ENCODE measurements around the gene PGBD5.
"Not testable (repeated sequence)": the region's sequence is repeated elsewhere in the genome, so short reads cannot be mapped to it uniquely, and the experiment has no call there.

The PGBD5 gene

GRCh38 chr1:230424391-230425251 lies 1.5 kb downstream of the PGBD5 start:
- peak; percentile 15 for DNase-seq

- no peak for DNase-seq
Observed at GRCh38 chr1:230423951-230424350, 2.2 kb downstream of the PGBD5 start.

GRCh38 chr1:230423261-230423660 lies 2.9 kb downstream of the PGBD5 start:
- DNase-seq, result no peak

GRCh38 chr1:230422221-230422981 lies 3.7 kb downstream of the PGBD5 start:
- no peak for DNase-seq

GRCh38 chr1:230421481-230421880 lies 4.7 kb downstream of the PGBD5 start:
- DNase-seq, result no peak

GRCh38 chr1:230420372-230420771 lies 5.8 kb downstream of the PGBD5 start:
- not testable (repeated sequence) for DNase-seq

GRCh38 chr1:230416430-230416829 lies 9.7 kb downstream of the PGBD5 start:
- DNase-seq, result no peak

- no peak for DNase-seq
Observed at GRCh38 chr1:230415405-230416132, 10.6 kb downstream of the PGBD5 start.

GRCh38 chr1:230414694-230415093 lies 11.4 kb downstream of the PGBD5 start:
- no peak for DNase-seq

- no peak for DNase-seq
Observed at GRCh38 chr1:230414102-230414501, 12.0 kb downstream of the PGBD5 start.

GRCh38 chr1:230413061-230413460 lies 13.1 kb downstream of the PGBD5 start:
- DNase-seq, result no peak

GRCh38 chr1:230408971-230409370 lies 17.2 kb downstream of the PGBD5 start:
- DNase-seq, result no peak

- no peak for DNase-seq
Observed at GRCh38 chr1:230407351-230407750, 18.8 kb downstream of the PGBD5 start.

- not testable (repeated sequence) for DNase-seq
Observed at GRCh38 chr1:230406727-230407126, 19.4 kb downstream of the PGBD5 start.

GRCh38 chr1:230403442-230403841 lies 22.7 kb downstream of the PGBD5 start:
- DNase-seq, result no peak

GRCh38 chr1:230401763-230402294 lies 24.3 kb downstream of the PGBD5 start:
- DNase-seq, result no peak

- no peak for DNase-seq
Observed at GRCh38 chr1:230401101-230401500, 25.0 kb downstream of the PGBD5 start.

- no peak for DNase-seq
Observed at GRCh38 chr1:230400007-230400344, 26.2 kb downstream of the PGBD5 start.

GRCh38 chr1:230399321-230400006 lies 26.7 kb downstream of the PGBD5 start:
- no peak for DNase-seq

GRCh38 chr1:230398856-230399255 lies 27.3 kb downstream of the PGBD5 start:
- DNase-seq, result no peak

GRCh38 chr1:230396966-230397365 lies 29.2 kb downstream of the PGBD5 start:
- DNase-seq, result no peak

- DNase-seq, result no peak
Observed at GRCh38 chr1:230395932-230396331, 30.2 kb downstream of the PGBD5 start.

GRCh38 chr1:230394741-230395140 lies 31.4 kb downstream of the PGBD5 start:
- DNase-seq, result no peak

Measured in stimulated activated CD4-positive, alpha-beta T cell treated with anti-CD3 and anti-CD28 coated beads, Interleukin-15, amount 100 ng/mL, for 24 hours (primary cell).